ENCODE measurements around the gene LYPD5. TPM values are rescaled to one million over a fixed set of nuclear protein-coding genes. Genes with fewer than 3 reads are reported as not detected.

Gene LYPD5
- polyA plus RNA-seq, 1 donor from 2014 or later: not detected

GRCh38 chr19:43782689-43783231 lies 19.5 kb downstream of the LYPD5 start:
- no peaks in the 10 kb centered on the region for H3F3A ChIP-seq (ENCODE audit: insufficient read depth, low read length, poor library complexity, severe bottlenecking)
- no peaks in the 10 kb centered on the region for H3K36me3 ChIP-seq (ENCODE audit: insufficient read depth, low read length)
- no peaks in the 10 kb centered on the region for H3K27me3 ChIP-seq (ENCODE audit: insufficient read depth, low read depth, low read length)
- H3K27ac ChIP-seq (ENCODE audit: low read length): no peak overlapping the region
- H2AFZ ChIP-seq (ENCODE audit: low read depth, low read length): no peak overlapping the region
- H3K79me2 ChIP-seq (replicated peaks; ENCODE audit: insufficient read depth, low read length): no peaks in the 10 kb centered on the region
- H3K9me2 ChIP-seq (ENCODE audit: insufficient read depth, low read length): no peaks in the 10 kb centered on the region
- H3K9me3 ChIP-seq (ENCODE audit: low read length): no peaks in the 10 kb centered on the region
- no peak overlapping the region for H3K4me3 ChIP-seq (ENCODE audit: low read length)
- H3K4me2 ChIP-seq (ENCODE audit: low read length): no peak overlapping the region
- TF ChIP-seq CTCF (IDR thresholded peaks at IDR 0.05; ENCODE audit: poor library complexity, severe bottlenecking) (no peak), EP300 (conservative IDR thresholded peaks at IDR 0.05; ENCODE audit: poor library complexity, severe bottlenecking) (no peak), TAF1 (IDR thresholded peaks at IDR 0.05; ENCODE audit: low read depth) (no peak), SMC3 (conservative IDR thresholded peaks at IDR 0.05; ENCODE audit: poor library complexity) (no peak), POLR2AphosphoS5 (IDR thresholded peaks at IDR 0.05) (no peak), EZH2 (IDR thresholded peaks at IDR 0.05; ENCODE audit: borderline replicate concordance, insufficient read depth, low read length, poor library complexity, severe bottlenecking) (no peak), MXI1 (conservative IDR thresholded peaks at IDR 0.05; ENCODE audit: poor library complexity, severe bottlenecking) (no peak), REST (IDR thresholded peaks at IDR 0.05; ENCODE audit: borderline replicate concordance) (no peak), RAD21 (conservative IDR thresholded peaks at IDR 0.05) (no peak)
- no peaks in the 10 kb centered on the region for H4K20me1 ChIP-seq (ENCODE audit: insufficient read depth)
- no peak overlapping the region for H3K9ac ChIP-seq (ENCODE audit: low read length)

GRCh38 chr19:43782311-43782660 lies 20.0 kb downstream of the LYPD5 start:
- Histone ChIP-seq H3K4me2 (ENCODE audit: low read length) (no peak overlapping the region), H3K4me3 (ENCODE audit: low read length) (no peak overlapping the region), H3K9me2 (ENCODE audit: insufficient read depth, low read length) (no peaks in the 10 kb centered on the region), H3K9me3 (ENCODE audit: low read length) (no peaks in the 10 kb centered on the region), H3K9ac (ENCODE audit: low read length) (no peak overlapping the region), H3K27me3 (ENCODE audit: insufficient read depth, low read depth, low read length) (no peaks in the 10 kb centered on the region), H4K20me1 (ENCODE audit: insufficient read depth) (no peaks in the 10 kb centered on the region), H3K36me3 (ENCODE audit: insufficient read depth, low read length) (no peaks in the 10 kb centered on the region), H3F3A (ENCODE audit: insufficient read depth, low read length, poor library complexity, severe bottlenecking) (no peaks in the 10 kb centered on the region), H3K79me2 (replicated peaks; ENCODE audit: insufficient read depth, low read length) (no peaks in the 10 kb centered on the region), H3K27ac (ENCODE audit: low read length) (no peak overlapping the region), H2AFZ (ENCODE audit: low read depth, low read length) (no peak overlapping the region)
- TF ChIP-seq POLR2AphosphoS5 (IDR thresholded peaks at IDR 0.05) (no peak), RAD21 (conservative IDR thresholded peaks at IDR 0.05) (no peak), EP300 (conservative IDR thresholded peaks at IDR 0.05; ENCODE audit: poor library complexity, severe bottlenecking) (no peak), SMC3 (conservative IDR thresholded peaks at IDR 0.05; ENCODE audit: poor library complexity) (no peak), MXI1 (conservative IDR thresholded peaks at IDR 0.05; ENCODE audit: poor library complexity, severe bottlenecking) (no peak)

All from neural cell (in vitro differentiated cells).